ENCODE data around the gene LRRC42. TPM values are rescaled to one million over a fixed set of nuclear protein-coding genes. Genes with fewer than 3 reads are reported as not detected.

Gene LRRC42
- total and polyA plus RNA-seq, 4 donors, result 9.8 to 14.8 (median 10.9) TPM

- no peak for TF ChIP-seq JUND (IDR thresholded peaks at IDR 0.05)
- peak in 1 of 2 donors; percentile 6 for TF ChIP-seq HNF4A (conservative IDR thresholded peaks at IDR 0.05)
- no peak overlapping the region for H3K9ac ChIP-seq (ENCODE audit: low read depth in 1 of 2, low read length in 2 of 2)
- DNase-seq (ENCODE audit: low spot score), result no peak
- H3K27ac ChIP-seq (ENCODE audit: low read depth in 1 of 2, low read length in 2 of 2), result no peak overlapping the region
- H3K36me3 ChIP-seq (ENCODE audit: control insufficient read depth in 4 of 4, insufficient read depth in 3 of 4, low read depth in 1 of 4, low read length in 3 of 4), result peaks cover 0 to 34% (median 11%) of the 10 kb centered on the region in 4 donors
- no peak overlapping the region for H3K4me3 ChIP-seq (ENCODE audit: low read depth in 1 of 3, low read length in 3 of 3)
- no peaks in the 10 kb centered on the region for H3K4me1 ChIP-seq (ENCODE audit: control insufficient read depth in 4 of 4, insufficient read depth in 4 of 4, low read length in 3 of 4)
- 87% methylated on average over 3 of the region's 3 CpGs for WGBS
- H3K27me3 ChIP-seq (ENCODE audit: control insufficient read depth in 4 of 4, insufficient read depth in 4 of 4, low read length in 3 of 4), result no peaks in the 10 kb centered on the region
- no peaks in the 10 kb centered on the region for H3K9me3 ChIP-seq (ENCODE audit: control insufficient read depth in 4 of 4, low read length in 3 of 4)
These were observed 36.2 kb upstream of the LRRC42 start for GRCh38 chr1:53909946-53910345.

GRCh38 chr1:53911442-53911841 lies 34.7 kb upstream of the LRRC42 start:
- H3K4me1 ChIP-seq (ENCODE audit: control insufficient read depth in 4 of 4, insufficient read depth in 4 of 4, low read length in 3 of 4), result no peaks in the 10 kb centered on the region
- H3K9me3 ChIP-seq (ENCODE audit: control insufficient read depth in 4 of 4, low read length in 3 of 4), result no peaks in the 10 kb centered on the region
- no peak overlapping the region for H3K27ac ChIP-seq (ENCODE audit: low read depth in 1 of 2, low read length in 2 of 2)
- H3K36me3 ChIP-seq (ENCODE audit: control insufficient read depth in 4 of 4, insufficient read depth in 3 of 4, low read depth in 1 of 4, low read length in 3 of 4), result peaks cover 0 to 23% (median 5%) of the 10 kb centered on the region in 4 donors
- no peaks in the 10 kb centered on the region for H3K27me3 ChIP-seq (ENCODE audit: control insufficient read depth in 4 of 4, insufficient read depth in 4 of 4, low read length in 3 of 4)
- H3K4me3 ChIP-seq (ENCODE audit: low read depth in 1 of 3, low read length in 3 of 3), result no peak overlapping the region
- WGBS, result 96% methylated on average over 4 of the region's 4 CpGs
- no peak for DNase-seq (ENCODE audit: low spot score)
- no peak for TF ChIP-seq RXRA (IDR thresholded peaks at IDR 0.05)
- TF ChIP-seq FOXA2 (IDR thresholded peaks at IDR 0.05), result no peak
- no peak for TF ChIP-seq ZBTB33 (IDR thresholded peaks at IDR 0.05)
- no peak for TF ChIP-seq MAX (IDR thresholded peaks at IDR 0.05)
- TF ChIP-seq GABPA (IDR thresholded peaks at IDR 0.05 in 1 of 2, conservative IDR thresholded peaks at IDR 0.05 in 1 of 2), result no peak
- TF ChIP-seq EGR1 (IDR thresholded peaks at IDR 0.05; ENCODE audit: low read depth in 2 of 2), result no peak
- no peak for TF ChIP-seq ATF3 (IDR thresholded peaks at IDR 0.05)
- no peak for TF ChIP-seq RAD21 (IDR thresholded peaks at IDR 0.05)
- no peak for TF ChIP-seq REST (IDR thresholded peaks at IDR 0.05)
- TF ChIP-seq YY1 (IDR thresholded peaks at IDR 0.05), result no peak
- no peak for TF ChIP-seq HNF4G (IDR thresholded peaks at IDR 0.05)
- no peak for TF ChIP-seq HNF4A (conservative IDR thresholded peaks at IDR 0.05)
- no peak for TF ChIP-seq CTCF (IDR thresholded peaks at IDR 0.05; ENCODE audit: low read depth, low read length, missing input control)
- TF ChIP-seq JUND (IDR thresholded peaks at IDR 0.05), result no peak
- no peak for TF ChIP-seq FOXA1 (IDR thresholded peaks at IDR 0.05)
- no peak for TF ChIP-seq TAF1 (conservative IDR thresholded peaks at IDR 0.05)
- TF ChIP-seq SP1 (IDR thresholded peaks at IDR 0.05), result no peak
- TF ChIP-seq NR2F2 (IDR thresholded peaks at IDR 0.05), result no peak
- H3K9ac ChIP-seq (ENCODE audit: low read depth in 1 of 2, low read length in 2 of 2), result no peak overlapping the region
